Measurements from ENCODE around the gene ADAMTSL1. TPM values are rescaled to one million over a fixed set of nuclear protein-coding genes. Genes with fewer than 3 reads are reported as not detected.

ADAMTSL1 gene
- total and polyA plus RNA-seq, 2 of the 13 experiments (the other 11 are each of a cell fraction or from before 2014, with no cell fraction given) = not detected

GRCh38 chr9:18433620-18434019 is 40.3 kb upstream of the ADAMTSL1 start:
- Histone ChIP-seq H3K36me3 (replicated peaks in 1 of 2; ENCODE audit: control insufficient read depth in 1 of 2, insufficient read depth in 2 of 2, low read length in 2 of 2) (no peaks in the 10 kb centered on the region), H3K79me2 (ENCODE audit: insufficient read depth, low read length) (no peaks in the 10 kb centered on the region), H3K4me2 (ENCODE audit: low read depth, low read length) (no peak overlapping the region), H3K9me3 (ENCODE audit: low read length) (no peaks in the 10 kb centered on the region), H3K4me3 (replicated peaks in 1 of 3; ENCODE audit: insufficient read depth in 1 of 3, low read depth in 2 of 3, low read length in 3 of 3) (no peak overlapping the region), H4K20me1 (ENCODE audit: insufficient read depth, low read length) (no peaks in the 10 kb centered on the region), H3K4me1 (ENCODE audit: insufficient read depth, low read length) (0 out of 2 replicates have a peak, but pooled peaks cover 10% of the 10 kb centered on the region), H3K27ac (ENCODE audit: extremely low read length, insufficient read depth, low read length) (no peak overlapping the region), H3K27me3 (ENCODE audit: control insufficient read depth in 1 of 2, insufficient read depth in 2 of 2, low read length in 2 of 2) (0 out of 5 replicates have a peak, but pooled peaks cover 0 to 4% of the 10 kb centered on the region in 2 experiments), H3K9ac (ENCODE audit: insufficient read depth, low read depth, low read length) (no peak overlapping the region), H2AFZ (ENCODE audit: low read length) (no peak overlapping the region)
- POLR2A ChIA-PET = no interaction called here
- no TSS peak for BruUV-seq (replicated peaks)
- intact Hi-C loops (cut with micrococcal nuclease; ENCODE audit: unreplicated experiment) (no loop called here), in situ Hi-C loops (cut with HindIII; ENCODE audit: extremely low pct_ligation_motif_present, low pct_unique_long_range_greater_than_20kb) (no loop called here)
- DNase-seq (ENCODE audit: low spot score) = no peak
- FAIRE-seq = no peak
- no peak for ATAC-seq
- CTCF ChIA-PET (ENCODE audit: low intra/inter-chr PET ratio, low total read pairs) = no interaction called here
- TF ChIP-seq RELA (CRISPR knock-in tag; IDR thresholded peaks at IDR 0.05) (no peak), ARNT (IDR thresholded peaks at IDR 0.05) (no peak), RAD21 (CRISPR knock-in tag; IDR thresholded peaks at IDR 0.05) (no peak), PHF21A (CRISPR knock-in tag; IDR thresholded peaks at IDR 0.05) (no peak), FOXP1 (IDR thresholded peaks at IDR 0.05) (no peak), FOXP1 (CRISPR knock-in tag; IDR thresholded peaks at IDR 0.05) (no peak), ZBTB10 (CRISPR knock-in tag; IDR thresholded peaks at IDR 0.05; ENCODE audit: borderline replicate concordance) (no peak), PRDM4 (CRISPR knock-in tag; IDR thresholded peaks at IDR 0.05; ENCODE audit: borderline replicate concordance) (no peak), ZNF282 (IDR thresholded peaks at IDR 0.05; ENCODE audit: partially characterized antibody) (no peak), ZNF441 (CRISPR knock-in tag; IDR thresholded peaks at IDR 0.05; ENCODE audit: borderline replicate concordance) (no peak), TMF1 (CRISPR knock-in tag; IDR thresholded peaks at IDR 0.05; ENCODE audit: low read depth) (no peak), ZSCAN29 (CRISPR knock-in tag; conservative IDR thresholded peaks at IDR 0.05) (no peak), MED8 (CRISPR knock-in tag; IDR thresholded peaks at IDR 0.05; ENCODE audit: insufficient replicate concordance) (no peak), ZNF703 (CRISPR knock-in tag; IDR thresholded peaks at IDR 0.05; ENCODE audit: borderline replicate concordance) (no peak)
- TF ChIP-seq, protein P1, sequence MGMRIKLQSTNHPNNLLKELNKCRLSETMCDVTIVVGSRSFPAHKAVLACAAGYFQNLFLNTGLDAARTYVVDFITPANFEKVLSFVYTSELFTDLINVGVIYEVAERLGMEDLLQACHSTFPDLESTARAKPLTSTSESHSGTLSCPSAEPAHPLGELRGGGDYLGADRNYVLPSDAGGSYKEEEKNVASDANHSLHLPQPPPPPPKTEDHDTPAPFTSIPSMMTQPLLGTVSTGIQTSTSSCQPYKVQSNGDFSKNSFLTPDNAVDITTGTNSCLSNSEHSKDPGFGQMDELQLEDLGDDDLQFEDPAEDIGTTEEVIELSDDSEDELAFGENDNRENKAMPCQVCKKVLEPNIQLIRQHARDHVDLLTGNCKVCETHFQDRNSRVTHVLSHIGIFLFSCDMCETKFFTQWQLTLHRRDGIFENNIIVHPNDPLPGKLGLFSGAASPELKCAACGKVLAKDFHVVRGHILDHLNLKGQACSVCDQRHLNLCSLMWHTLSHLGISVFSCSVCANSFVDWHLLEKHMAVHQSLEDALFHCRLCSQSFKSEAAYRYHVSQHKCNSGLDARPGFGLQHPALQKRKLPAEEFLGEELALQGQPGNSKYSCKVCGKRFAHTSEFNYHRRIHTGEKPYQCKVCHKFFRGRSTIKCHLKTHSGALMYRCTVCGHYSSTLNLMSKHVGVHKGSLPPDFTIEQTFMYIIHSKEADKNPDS (CRISPR knock-in tag; IDR thresholded peaks at IDR 0.05) = no peak
- TF ChIP-seq, protein P2, sequence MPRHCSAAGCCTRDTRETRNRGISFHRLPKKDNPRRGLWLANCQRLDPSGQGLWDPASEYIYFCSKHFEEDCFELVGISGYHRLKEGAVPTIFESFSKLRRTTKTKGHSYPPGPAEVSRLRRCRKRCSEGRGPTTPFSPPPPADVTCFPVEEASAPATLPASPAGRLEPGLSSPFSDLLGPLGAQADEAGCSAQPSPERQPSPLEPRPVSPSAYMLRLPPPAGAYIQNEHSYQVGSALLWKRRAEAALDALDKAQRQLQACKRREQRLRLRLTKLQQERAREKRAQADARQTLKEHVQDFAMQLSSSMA (CRISPR knock-in tag; IDR thresholded peaks at IDR 0.05) = no peak
- TF ChIP-seq, protein P3, sequence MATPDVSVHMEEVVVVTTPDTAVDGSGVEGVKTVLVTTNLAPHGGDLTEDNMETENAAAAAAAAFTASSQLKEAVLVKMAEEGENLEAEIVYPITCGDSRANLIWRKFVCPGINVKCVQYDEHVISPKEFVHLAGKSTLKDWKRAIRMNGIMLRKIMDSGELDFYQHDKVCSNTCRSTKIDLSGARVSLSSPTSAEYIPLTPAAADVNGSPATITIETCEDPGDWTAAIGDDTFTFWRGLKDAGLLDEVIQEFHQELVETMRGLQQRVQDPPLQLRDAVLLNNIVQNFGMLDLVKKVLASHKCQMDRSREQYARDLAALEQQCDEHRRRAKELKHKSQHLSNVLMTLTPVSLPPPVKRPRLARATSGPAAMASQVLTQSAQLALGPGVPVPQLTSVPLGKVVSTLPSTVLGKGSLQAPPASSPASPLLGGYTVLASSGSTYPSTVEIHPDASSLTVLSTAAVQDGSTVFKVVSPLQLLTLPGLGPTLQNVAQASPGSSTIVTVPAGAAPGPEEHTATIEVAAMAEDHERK (CRISPR knock-in tag; IDR thresholded peaks at IDR 0.05; ENCODE audit: low read depth) = no peak

Data from HepG2 (cell line).